PC-3 (cell line): Measurements from ENCODE around the gene WNT8A. TPM values are rescaled to one million over a fixed set of nuclear protein-coding genes. Genes with fewer than 3 reads are reported as not detected.
A peak's percentile ranks its signal among the peaks of the same experiment; 100 is the strongest.

ENCODE experiments used
- ATAC-seq: fragments of 200-7000 bp; cut with Tn5 transposase; 2 replicates; pipeline ENCODE4 v1.9.1; 2020; ENCODE audit warnings: mild to moderate bottlenecking, moderate library complexity
- BruUV-seq: library from RNA; stranded (reverse); fragments of 400-500 nt; replicated peaks from 2 replicates; lab custom pipeline; 2021; lab: Mats Ljungman, UMichigan
- CTCF ChIA-PET: fragments of 300-600 bp; sonication (Branson Sonifier 250); formaldehyde crosslinking; loops from one replicate; lab custom pipeline; 2022; ENCODE audit warnings: antibody characterized with exemption; lab: Charles Lee
- POLR2A ChIA-PET: fragments of 300-600 bp; sonication (Branson Sonifier 250); formaldehyde crosslinking; loops from one replicate; lab custom pipeline; 2022; ENCODE audit warnings: antibody characterized with exemption; ENCODE audit not compliant: unreplicated experiment; lab: Charles Lee
- DNase-seq: peaks from one replicate; pipeline ENCODE4 v3.0.0-alpha.2; 2015
- H2AFZ ChIP-seq: fragments of 300-600 bp; sonication (generic); 2 replicates; pipeline ENCODE4 v1.6.0; 2016; ENCODE audit warnings: antibody characterized with exemption, low read length
- H3F3A ChIP-seq: fragments of 300-600 bp; sonication (generic); one replicate; pipeline ENCODE4 v1.6.0; 2017; ENCODE audit warnings: antibody characterized with exemption, low read length, control low read depth, mild to moderate bottlenecking; ENCODE audit not compliant: unreplicated experiment
- H3K27ac ChIP-seq: fragments of 300-600 bp; sonication (generic); 2 replicates; pipeline ENCODE4 v1.5.1; 2016; ENCODE audit warnings: mild to moderate bottlenecking, low read length
- H3K27me3 ChIP-seq: fragments of 300-600 bp; sonication (generic); 2 replicates; pipeline ENCODE4 v1.6.1; 2016; ENCODE audit warnings: low read length, mixed read lengths
- H3K36me3 ChIP-seq: fragments of 300-600 bp; sonication (generic); 2 replicates; pipeline ENCODE4 v1.6.1; 2016; ENCODE audit warnings: low read depth, mixed run types, low read length, mixed read lengths
- H3K4me1 ChIP-seq: fragments of 300-600 bp; sonication (generic); 2 replicates; pipeline ENCODE4 v1.5.1; 2016; ENCODE audit warnings: low read length; ENCODE audit not compliant: insufficient read depth
- H3K4me2 ChIP-seq: fragments of 300-600 bp; sonication (generic); 2 replicates; pipeline ENCODE4 v1.6.0; 2016; ENCODE audit warnings: low read length
- H3K4me3 ChIP-seq: fragments of 300-600 bp; sonication (generic); 2 replicates; pipeline ENCODE4 v1.5.1; 2016; ENCODE audit warnings: mild to moderate bottlenecking, low read length, mixed read lengths
- H3K79me2 ChIP-seq: fragments of 300-600 bp; sonication (generic); 2 replicates; pipeline ENCODE4 v1.6.1; 2017; ENCODE audit warnings: low read length, mixed read lengths
- H3K9ac ChIP-seq: fragments of 300-600 bp; sonication (generic); 2 replicates; pipeline ENCODE4 v1.6.0; 2016; ENCODE audit warnings: mild to moderate bottlenecking, low read length
- H3K9me2 ChIP-seq: fragments of 300-600 bp; sonication (generic); replicated peaks from 2 replicates; pipeline ENCODE4 v1.6.1; 2016; ENCODE audit warnings: mixed run types, low read length, mixed read lengths
- H3K9me3 ChIP-seq: fragments of 300-600 bp; sonication (generic); 2 replicates; pipeline ENCODE4 v1.6.1; 2016; ENCODE audit warnings: low read length, mixed read lengths
- H4K20me1 ChIP-seq: fragments of 300-600 bp; sonication (generic); 2 replicates; pipeline ENCODE4 v1.6.1; 2016; ENCODE audit warnings: low read length, mixed read lengths
- CTCF ChIP-seq: fragments of 300-600 bp; sonication (generic); conservative IDR thresholded peaks from 2 replicates; pipeline ENCODE4 v1.5.1; 2017; ENCODE audit warnings: antibody characterized with exemption, low read depth, mild to moderate bottlenecking, low read length
- EZH2 ChIP-seq: fragments of 300-600 bp; sonication (generic); IDR thresholded peaks from one replicate; pipeline ENCODE4 v1.6.1; 2017; ENCODE audit warnings: antibody characterized with exemption, mild to moderate bottlenecking, low read length; ENCODE audit not compliant: unreplicated experiment
- EZH2phosphoT487 ChIP-seq: fragments of 300-600 bp; sonication (generic); IDR thresholded peaks from 2 replicates; pipeline ENCODE4 v1.6.1; 2018; ENCODE audit warnings: mild to moderate bottlenecking, antibody characterized with exemption, low read length, borderline replicate concordance
- intact Hi-C: fragments of 100-400 bp; cut with micrococcal nuclease; formaldehyde crosslinking; loops from 2 replicates; pipeline ENCODE4 v1.9.0; 2023
- total RNA-seq: library from RNA; depleted of rRNA; stranded (reverse); fragments of >200 nt; gene quantifications from 2 replicates; pipeline ENCODE4 v1.2.3, GENCODE V29; 2014

Gene WNT8A
- total RNA-seq, 1 experiment from 2014 or later: not detected

GRCh38 chr5:138065102-138065501 is 18.7 kb upstream of the WNT8A start:
- ATAC-seq (no peak), DNase-seq (peak; percentile 3)
- intact Hi-C loops: no loop called here
- TF ChIP-seq CTCF: peak; percentile 56
- TF ChIP-seq EZH2phosphoT487: no peak
- Histone ChIP-seq H3F3A (no peaks in the 10 kb centered on the region), H4K20me1 (no peaks in the 10 kb centered on the region), H3K9me2 (no peaks in the 10 kb centered on the region), H3K36me3 (no peaks in the 10 kb centered on the region; the same call in 1 of the 2 replicates), H3K79me2 (no peaks in the 10 kb centered on the region), H3K4me1 (no peaks in the 10 kb centered on the region), H2AFZ (no peak overlapping the region), H3K4me2 (no peak overlapping the region), H3K27me3 (no peaks in the 10 kb centered on the region), H3K4me3 (no peak overlapping the region), H3K27ac (no peak overlapping the region), H3K9ac (no peak overlapping the region), H3K9me3 (no peaks in the 10 kb centered on the region)
- ChIA-PET CTCF (interaction anchor here (1.8 kb wide), 1 partner anchor 29 kb away, joined by 12 read pairs; no protein-coding TSS in a partner anchor), POLR2A (no interaction called here)
- no TSS peak for BruUV-seq

- no peaks in the 10 kb centered on the region for H3K79me2 ChIP-seq
- no peaks in the 10 kb centered on the region; the same call in 1 of the 2 replicates for H3K36me3 ChIP-seq
- H3F3A ChIP-seq: no peaks in the 10 kb centered on the region
- no peak for TF ChIP-seq CTCF
- TF ChIP-seq EZH2phosphoT487: no peak
- TF ChIP-seq EZH2: no peak
- H3K27ac ChIP-seq: no peak overlapping the region
- intact Hi-C loops: loop anchor here (1.0 to 2.0 kb wide), 3 partner anchors 32 to 439 kb away; no protein-coding TSS in a partner anchor
- DNase-seq (no peak), ATAC-seq (no peak)
- BruUV-seq: no TSS peak
- no peaks in the 10 kb centered on the region for H3K4me1 ChIP-seq
- no peaks in the 10 kb centered on the region for H3K9me2 ChIP-seq
- H3K27me3 ChIP-seq: no peaks in the 10 kb centered on the region
- no peaks in the 10 kb centered on the region for H4K20me1 ChIP-seq
- no peak overlapping the region for H3K9ac ChIP-seq
- H3K4me2 ChIP-seq: no peak overlapping the region
- peak overlapping the region; percentile 71; the same call in 1 of the 2 replicates for H2AFZ ChIP-seq
- CTCF ChIA-PET: interaction anchor here (2.1 kb wide), 1 partner anchor 31 kb away, joined by 10 read pairs; no protein-coding TSS in a partner anchor
- H3K4me3 ChIP-seq: no peak overlapping the region
- POLR2A ChIA-PET: no interaction called here
- H3K9me3 ChIP-seq: no peaks in the 10 kb centered on the region
Observed at GRCh38 chr5:138067945-138068344, 15.9 kb upstream of the WNT8A start.
